ENCODE results near the gene ST7L.
A peak's percentile ranks its signal among the peaks of the same experiment; 100 is the strongest.
"Not testable (repeated sequence)": the region's sequence is repeated elsewhere in the genome, so short reads cannot be mapped to it uniquely, and the experiment has no call there.

ST7L gene, protein sequence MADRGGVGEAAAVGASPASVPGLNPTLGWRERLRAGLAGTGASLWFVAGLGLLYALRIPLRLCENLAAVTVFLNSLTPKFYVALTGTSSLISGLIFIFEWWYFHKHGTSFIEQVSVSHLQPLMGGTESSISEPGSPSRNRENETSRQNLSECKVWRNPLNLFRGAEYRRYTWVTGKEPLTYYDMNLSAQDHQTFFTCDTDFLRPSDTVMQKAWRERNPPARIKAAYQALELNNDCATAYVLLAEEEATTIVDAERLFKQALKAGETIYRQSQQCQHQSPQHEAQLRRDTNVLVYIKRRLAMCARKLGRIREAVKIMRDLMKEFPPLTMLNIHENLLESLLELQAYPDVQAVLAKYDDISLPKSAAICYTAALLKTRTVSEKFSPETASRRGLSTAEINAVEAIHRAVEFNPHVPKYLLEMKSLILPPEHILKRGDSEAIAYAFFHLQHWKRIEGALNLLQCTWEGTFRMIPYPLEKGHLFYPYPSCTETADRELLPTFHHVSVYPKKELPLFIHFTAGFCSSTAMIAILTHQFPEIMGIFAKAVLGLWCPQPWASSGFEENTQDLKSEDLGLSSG

DNA sequence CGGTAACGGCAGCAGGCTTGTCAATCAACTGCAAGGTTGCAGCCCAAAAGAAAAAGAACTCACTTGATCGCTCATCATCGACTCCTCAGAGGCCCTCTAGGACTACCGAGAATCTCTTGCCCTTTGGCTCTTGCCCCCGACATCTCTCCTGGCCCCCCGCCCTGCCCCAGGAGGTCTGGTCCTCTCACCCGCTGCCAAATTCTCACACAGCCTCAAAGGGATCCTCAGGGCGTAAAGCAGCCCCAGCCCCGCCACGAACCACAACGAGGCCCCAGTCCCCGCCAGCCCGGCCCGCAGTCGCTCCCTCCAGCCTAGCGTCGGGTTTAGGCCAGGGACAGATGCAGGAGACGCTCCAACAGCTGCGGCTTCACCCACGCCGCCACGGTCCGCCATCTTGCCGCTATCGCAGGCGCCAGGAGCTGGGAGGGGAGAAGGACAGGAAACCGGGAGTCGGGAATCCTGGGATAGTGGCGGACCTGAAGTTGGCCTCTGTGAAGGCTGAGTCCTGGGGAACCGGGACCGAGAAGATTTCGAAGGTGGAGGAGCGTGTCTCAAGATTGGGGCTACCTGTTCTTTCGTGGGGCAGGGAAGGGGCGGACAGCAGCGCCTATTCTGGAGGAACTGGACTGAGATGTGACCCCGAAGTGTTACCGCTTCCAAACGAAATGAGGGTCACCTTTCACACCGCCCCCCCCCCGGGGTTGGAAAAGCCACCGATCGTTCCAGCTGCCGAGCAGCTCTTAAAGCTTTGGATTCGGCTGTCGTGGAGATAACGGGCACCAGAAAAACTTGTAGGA, at the start of gene ST7L:
Gene ST7L (minus strand): TSS at position 421 of the 797 bp plus-strand sequence. CDS start 28 bp downstream, at position 393.
- DNase-seq = no peak

DNA sequence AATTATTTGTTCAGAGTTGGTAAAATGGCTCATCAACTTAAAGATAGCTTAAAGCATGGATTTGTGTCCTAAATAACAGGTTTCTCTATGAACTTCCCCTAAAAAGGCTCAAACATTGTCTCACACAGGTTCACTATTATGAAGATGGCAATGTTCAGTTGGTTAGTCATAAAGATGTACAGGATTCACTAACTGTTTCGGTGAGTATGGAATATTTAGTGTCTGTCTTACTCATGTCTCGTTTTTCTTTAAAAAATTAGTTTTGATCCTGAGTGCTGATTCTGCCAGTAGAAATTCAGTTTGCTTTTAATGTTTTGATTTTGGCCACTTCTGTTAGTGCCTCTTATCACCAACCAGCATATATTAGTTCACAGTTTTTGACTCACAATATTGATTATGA, 48.0 kb upstream of the ST7L start:
- DNase-seq = no peak

DNA sequence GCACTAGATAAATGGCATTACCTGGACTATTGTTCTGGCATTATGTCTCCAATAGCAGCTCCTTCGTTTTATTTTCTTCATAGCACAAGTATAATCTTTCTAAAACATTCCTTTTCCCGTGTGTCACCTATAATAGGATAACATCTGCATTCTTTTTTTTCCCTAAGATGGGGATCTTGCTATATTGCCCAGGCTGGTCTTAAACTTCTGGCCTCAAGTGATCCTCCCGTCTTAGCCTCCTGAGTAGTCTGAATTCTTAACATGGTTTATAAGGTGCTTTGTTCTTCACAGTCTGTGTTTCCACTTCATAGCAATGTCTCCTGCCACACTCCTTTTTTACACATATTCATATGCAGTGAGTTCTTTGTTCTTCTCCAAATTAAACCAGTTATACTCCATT, 46.9 kb upstream of the ST7L start:
- DNase-seq = no peak

DNA sequence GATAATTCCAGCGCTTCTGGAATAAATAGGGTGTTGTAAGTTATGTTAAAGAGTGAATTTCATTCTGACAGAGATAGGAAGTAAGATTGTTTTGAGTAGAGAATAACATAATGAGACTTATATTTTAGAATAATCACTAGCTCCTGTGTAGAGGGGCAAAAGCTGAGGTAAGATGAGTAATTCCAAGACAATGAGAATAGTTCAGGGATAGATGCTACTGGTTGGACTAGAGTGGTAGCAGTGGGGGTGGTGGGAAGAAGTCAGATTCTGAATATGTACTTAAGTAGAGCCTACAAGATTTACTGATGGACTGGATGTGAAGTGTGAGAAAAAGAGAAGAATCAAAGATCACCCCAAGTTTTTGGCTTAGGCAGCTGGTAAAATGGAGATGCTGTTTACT, 32.3 kb upstream of the ST7L start:
- no peak for DNase-seq

DNA sequence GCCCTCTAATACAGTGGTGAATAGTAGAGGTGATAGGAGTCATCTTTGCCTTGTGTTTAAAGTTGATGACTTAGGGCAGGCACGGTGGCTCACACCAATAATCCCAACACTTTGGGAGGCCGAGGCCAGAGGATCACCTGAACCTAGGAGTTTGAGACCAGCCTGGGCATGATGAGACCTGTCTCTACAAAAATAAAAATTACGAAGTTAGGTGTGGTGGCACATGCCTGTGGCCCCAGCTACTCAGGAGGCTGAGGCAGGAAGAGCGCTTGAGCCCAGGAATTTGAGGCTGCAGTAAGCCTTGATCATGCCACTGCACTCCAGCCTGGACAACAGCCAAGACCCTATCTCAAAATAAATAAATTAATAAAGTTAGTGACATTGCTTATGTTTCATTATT, 27.3 kb upstream of the ST7L start:
- no peak for DNase-seq

DNA sequence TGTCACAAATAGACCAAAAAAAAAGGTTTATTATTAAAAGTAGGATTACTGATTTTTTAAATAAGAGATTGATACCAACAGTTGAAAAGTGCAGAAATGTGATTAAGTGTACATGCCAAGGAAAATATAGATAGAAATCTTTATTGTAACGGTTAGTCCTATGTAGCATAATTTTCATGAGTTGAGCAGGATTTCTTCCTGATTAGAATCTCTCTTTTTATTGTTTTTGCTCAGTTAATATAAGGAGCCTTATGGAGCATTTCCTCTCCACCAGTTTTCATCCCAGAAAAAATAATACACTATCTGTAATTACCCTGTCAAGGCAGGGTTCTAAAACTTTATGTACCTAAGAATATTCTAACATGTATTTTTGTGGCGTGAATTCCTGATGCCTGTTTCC, 24.1 kb upstream of the ST7L start:
- no peak for DNase-seq

DNA sequence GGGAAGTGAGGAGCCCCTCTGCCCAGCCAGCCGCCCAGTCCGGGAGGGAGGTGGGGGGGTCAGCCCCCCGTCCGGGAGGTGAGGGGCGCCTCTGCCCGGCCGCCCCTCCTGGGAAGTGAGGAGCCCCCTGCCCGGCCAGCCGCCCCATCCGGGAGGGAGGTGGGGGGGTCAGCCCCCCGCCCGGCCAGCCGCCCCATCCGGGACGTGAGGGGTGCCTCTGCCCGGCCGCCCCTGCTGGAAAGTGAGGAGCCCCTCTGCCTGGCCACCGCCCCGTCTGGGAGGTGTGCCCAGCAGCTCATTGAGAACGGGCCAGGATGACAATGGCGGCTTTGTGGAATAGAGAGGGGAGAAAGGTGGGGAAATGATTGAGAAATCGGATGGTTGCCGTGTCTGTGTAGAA, 21.5 kb upstream of the ST7L start:
- not testable (repeated sequence) for DNase-seq

DNA sequence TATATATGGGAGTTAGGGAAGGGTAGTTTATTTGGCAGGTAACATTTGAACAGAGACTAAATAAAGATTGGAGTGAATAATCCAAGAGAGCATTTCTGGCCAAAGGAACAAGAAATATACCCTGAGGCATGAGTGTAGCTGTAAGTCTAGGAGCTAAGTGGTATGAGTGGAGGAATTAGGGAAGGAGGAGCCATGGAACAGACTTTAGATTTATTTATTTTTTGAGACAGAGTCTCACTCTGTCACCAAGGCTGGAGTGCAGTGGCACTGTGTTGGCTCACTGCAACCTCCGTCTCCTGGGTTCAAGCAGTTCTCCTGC, 19.1 kb upstream of the ST7L start:
- DNase-seq = no peak

DNA sequence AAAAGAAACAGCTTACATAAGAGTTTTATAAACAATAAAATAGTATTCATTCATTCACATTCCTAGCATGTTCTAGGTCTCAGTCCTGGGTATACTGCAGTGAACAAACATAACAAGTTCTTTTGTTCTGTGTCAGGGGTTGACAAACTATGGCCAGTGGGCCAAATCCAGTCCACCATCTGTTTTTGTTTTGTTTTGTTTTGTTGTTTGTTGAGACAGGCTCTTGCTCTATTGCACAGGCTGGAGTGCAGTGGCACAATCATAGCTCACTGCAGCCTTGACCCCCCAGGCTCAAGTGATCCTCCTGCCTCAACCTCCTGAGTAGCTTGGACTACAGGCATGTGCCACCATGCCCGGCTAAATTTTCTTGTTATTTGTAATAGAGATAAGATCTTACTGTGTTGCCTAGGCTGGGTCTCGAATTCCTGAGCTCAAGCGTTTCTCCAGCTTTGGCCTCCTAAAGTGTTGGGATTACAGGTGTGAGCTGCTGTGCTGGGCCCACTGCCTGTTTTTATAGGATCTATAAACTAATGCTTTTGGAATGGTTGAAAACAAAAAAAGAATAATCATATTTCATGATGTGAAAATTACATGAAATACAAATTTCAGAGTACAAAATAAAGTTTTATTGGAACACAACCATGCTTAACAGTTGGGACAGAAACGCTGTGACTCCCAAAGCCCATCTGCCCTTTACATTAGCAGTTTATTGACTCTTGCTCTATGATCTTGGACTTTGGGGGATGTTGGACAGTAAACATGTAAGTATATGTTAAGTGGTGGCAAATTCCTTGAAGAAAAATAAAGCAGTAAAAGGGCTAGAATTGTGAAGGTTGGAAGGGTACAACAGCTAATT, 18.5 kb upstream of the ST7L start:
- no peak for DNase-seq

DNA sequence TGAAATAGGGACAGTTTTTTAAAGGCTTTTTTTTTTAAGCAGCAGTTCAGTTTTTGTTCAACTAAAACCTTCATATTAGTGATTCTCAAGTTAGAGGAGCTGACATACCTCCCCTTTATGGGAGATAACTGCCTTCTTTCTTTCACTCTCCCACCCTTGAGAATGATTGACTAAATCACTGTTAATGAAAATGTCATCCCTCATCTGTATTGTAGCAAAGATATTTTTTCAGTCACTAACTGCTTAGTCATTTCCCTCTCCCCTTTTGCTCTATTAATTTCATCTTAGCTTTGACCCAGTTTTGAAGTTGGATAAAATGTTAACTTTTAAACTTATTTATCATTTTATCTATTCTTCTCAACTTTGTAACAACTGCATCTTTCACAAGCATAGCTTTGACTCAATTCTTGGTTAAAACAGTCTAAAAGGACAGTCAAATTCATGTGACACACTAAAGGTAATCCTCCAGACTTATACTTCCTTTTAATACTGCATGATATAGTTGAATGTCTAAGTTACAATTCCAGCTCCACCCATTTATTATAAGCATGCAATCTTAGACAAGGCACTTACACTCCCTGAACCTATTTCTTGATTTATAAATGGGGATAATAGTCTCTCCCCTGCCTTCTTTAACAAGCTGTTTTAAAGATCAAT, 17.8 kb upstream of the ST7L start:
- DNase-seq = no peak

DNA sequence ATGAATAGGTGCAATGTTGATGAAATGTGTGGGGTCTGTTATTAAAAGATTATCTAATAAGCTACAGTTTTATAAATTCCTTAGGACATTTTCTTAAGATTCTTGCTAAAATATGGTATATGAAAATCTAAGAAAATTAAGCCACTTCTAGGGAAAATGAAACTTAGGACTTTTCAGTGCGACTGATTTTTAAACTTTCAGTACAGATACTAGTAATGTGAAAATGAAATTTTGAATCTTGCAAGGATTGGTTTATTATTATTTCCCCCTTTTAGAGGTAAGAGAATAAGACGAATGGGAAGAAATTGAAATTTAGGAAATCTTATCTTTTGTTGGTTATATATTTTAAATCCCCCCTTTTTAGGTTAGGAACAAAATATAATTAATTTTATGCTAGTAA, 17.1 kb upstream of the ST7L start:
- DNase-seq = no peak

DNA sequence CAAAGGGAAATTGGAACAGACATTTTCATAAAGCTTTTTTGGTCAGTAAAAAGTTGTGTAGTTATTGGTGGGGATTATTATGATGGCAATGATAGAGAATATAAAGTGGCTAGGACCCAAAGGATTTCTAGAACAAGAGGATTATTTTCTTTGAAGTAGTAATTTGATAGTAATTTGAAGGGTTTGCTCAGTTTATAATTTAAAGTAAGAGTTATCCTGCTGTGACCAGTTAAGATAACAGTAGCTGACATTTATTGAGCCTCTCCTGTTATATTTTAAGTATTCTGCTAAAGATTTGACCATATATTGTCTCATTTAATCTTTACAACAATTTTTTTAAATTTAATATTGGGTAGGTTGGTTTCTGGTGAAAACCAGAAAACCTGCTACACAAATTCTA, 15.4 kb upstream of the ST7L start:
- DNase-seq = no peak

DNA sequence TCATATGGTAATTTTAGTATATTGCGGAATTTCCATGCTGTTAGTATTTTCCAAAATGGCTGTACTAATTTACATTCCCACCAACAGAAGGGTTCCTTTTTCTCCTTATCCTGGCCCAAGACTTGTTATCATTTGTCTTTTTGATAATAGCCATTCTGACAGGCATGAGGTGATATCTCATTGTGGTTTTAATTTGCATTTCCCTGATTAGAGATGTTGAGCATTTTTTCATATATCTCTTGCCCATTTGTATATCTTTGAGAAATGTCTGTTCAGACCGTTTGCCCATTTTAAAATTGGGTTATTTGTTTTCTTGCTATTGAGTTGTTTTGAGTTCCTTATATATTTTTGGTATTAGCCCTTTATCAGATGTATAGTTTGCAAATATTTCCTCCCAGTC, 14.7 kb upstream of the ST7L start:
- DNase-seq = no peak

DNA sequence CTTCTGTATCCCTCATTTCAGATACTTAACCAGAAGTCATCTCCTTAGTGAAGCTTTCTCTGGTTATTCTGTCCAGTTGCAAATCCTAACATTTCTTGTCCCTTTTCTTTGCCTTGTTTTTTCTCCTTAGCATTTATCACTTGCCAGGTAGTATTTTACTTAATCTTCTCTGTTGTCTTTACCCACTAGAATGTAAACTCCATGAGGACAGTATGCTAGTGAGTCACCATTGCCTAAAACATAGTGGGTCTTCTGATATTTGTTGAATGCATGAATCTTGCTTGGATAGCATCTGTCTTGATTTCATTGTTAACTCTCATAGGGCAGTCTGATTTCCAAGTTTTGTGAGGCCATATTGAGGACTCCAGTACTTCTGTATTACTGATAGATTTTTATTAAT, 10.3 kb upstream of the ST7L start:
- DNase-seq = no peak

DNA sequence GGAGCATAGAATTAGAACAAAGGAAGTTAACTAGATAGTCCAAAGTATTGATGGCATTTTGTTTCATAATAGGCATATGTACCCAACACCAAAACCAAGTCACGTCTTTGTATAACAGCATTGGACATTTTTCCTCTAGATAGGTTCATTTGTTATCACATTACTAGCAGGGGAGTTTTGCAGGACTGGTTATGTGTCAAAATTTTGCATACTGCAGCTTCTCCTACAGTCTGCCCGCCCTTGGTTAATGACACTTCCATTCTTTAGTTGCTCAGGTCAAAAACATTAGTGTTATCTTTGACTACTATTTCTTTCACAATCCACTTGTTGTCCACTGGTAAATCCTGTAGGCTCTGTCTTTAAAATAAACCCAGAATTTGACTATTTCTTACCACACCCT, 9.6 kb upstream of the ST7L start:
- no peak for DNase-seq

DNA sequence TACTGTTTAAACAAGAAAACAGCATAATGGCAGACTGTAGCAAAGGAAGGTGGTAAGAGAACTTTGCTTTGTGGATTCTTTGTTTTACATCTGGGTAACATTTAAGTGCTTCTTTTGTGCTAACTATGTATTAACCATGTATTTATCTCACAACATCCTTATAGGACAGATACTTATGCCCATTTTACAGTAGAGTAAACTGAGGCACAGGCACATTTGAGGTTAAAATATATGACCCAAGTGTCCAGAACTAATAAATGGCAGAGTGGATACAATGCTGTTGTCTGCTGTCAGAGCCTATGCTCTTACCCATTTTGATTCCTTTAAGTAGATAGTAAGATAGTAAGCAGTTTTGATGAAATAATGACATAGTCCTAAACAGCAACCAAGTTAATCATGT, 7.9 kb upstream of the ST7L start:
- DNase-seq = no peak

DNA sequence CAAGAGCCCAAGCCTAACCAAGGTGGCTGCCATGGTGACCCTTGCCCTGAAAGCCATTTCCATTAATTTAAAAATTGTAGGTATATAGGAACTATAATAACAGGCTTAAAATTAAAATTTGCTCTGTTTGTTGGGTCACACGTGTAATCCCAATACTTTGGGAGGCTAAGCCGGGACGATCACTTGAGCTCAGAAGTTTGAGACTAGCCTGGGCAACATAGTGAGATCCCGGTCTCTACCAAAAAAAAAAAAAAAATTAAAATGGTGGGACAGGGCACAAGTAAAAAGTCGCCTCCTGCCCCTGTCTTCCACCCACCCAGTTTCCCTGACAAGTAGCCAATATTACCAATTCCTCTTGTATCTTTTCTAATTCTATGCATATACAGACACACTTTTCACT, 7.3 kb upstream of the ST7L start:
- DNase-seq = no peak

DNA sequence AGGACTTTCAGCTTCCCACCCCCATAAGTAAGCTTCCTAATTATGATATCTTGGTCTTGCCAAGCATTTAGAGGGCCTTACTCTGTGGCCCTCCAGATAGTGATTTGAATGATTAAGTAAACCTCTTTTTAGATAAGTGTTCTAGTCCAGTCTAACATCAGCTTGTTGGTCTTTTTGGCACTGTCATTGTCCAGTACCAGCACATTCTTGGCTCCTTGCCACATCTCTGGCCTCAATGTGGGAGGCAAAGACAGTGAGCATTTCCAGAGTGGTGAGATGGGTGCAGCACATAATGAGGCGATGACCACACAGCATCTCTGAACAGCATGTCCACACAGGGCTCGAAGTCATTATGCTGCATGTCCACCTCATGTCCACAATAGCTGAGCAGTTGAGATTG, 6.8 kb upstream of the ST7L start:
- DNase-seq = no peak

DNA sequence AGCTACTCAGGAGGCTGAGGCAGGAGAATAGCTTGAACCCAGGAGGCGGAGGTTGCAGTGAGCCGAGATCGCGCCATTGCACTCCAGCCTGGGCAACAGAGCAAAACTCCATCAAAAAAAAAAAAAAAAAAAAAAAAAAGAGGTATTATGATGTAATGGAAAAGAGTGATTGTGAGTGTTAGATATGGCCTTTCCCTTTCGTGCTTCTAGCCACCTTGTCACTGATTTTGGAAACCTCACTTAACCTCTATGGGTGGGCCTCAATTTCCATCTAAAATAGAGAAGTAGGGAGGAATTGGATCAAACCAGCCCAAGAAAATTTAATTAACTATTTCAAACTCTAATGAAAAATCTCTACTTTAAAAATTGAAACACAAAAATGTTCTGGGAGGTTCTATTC, 5.6 kb upstream of the ST7L start:
- DNase-seq = not testable (repeated sequence)

DNA sequence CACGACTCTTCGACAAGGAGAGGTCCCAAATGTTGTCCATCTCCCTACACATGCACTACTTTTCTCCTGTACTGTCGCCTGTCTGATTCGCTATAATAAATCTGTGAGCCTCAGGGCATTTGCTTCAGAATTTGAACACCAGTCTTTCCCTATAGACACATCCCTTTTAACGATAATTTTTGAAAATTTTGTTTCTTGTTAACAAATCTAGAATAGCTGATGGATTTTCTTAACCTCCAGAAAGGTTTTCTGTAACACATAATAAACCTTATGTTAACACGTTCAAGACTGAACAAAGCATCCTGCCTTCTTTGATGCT, 1.4 kb upstream of the ST7L start:
- no peak for DNase-seq

DNA sequence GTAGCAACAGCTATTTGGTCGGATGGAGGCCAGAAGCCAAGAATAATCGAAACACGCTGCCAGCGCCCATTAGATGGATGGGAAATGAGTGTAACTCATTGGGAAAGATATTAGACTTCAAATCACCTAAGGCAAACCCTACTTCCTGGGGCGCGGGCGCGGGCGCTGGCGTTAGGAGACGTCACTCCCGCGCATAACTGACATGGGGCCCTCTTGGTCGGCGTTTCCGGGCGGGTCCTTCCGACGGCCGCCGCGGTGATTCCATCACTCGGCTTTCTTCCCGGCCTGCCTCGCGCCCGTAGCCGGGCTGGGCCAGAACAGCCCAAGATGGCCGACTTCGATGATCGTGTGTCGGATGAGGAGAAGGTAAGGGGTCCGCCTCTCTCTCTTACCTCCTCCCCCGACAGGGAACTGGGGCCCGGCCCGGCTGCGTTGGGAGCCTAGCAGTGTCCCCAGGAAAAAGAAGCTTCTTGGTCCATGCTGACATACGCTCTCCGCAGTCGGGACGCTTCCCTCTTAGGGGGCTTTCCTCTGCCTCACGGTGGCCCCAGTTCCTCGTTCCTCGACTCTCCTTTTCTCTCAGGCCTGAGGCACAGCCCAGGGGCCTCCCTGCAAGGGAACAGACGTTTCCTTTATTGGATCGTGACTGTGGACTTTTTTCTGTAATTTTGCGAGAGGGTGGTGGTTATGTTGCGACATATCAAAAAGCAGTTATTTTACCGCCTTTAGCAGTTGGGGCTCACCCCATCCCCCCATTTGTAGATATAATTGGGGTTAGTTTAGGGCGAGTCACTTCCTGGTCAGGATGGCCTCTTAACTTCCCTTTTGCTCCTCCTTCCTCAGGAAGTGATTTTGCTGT, 806 bp upstream of the ST7L start, which contains the start of gene CAPZA1:
Gene CAPZA1 (plus strand): TSS at position 315 of the 859 bp plus-strand sequence. CDS start 13 bp downstream, at position 328.
- peak; percentile 60 for DNase-seq
